Measurements from ENCODE around the gene SAXO2. TPM values are rescaled to one million over a fixed set of nuclear protein-coding genes. Genes with fewer than 3 reads are reported as not detected.
A peak's percentile ranks its signal among the peaks of the same experiment; 100 is the strongest.
"Not testable (repeated sequence)": the region's sequence is repeated elsewhere in the genome, so short reads cannot be mapped to it uniquely, and the experiment has no call there.

The SAXO2 gene, protein sequence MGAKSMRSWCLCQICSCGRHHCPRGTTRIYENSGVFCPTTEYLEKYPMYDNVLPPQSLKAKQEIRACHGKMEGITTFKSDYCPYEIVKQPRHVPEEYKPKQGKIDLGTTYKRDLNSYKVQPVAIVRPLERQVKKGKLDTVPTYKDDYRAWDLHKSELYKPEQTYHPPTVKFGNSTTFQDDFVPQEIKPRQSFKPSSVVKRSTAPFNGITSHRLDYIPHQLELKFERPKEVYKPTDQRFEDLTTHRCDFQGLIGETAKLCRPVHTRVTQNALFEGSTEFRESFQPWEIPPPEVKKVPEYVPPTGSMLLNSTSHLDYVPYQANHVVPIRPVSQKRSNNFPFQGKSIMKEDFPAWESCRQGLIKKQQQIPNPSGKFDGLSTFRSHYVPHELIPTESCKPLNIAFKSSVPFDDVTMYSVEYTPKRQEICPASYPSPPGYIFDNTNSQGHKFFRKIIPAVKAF
- total RNA-seq (0.66 and 1.8 TPM in 2 replicates), polyA plus RNA-seq (0.36 and 0.58 TPM in 2 replicates), polyA minus RNA-seq (ENCODE audit: low replicate concordance) (not detected in 2 replicates)
- polyA plus RNA-seq (2012) = 0.32 and 0.71 TPM in 2 replicates

DNA sequence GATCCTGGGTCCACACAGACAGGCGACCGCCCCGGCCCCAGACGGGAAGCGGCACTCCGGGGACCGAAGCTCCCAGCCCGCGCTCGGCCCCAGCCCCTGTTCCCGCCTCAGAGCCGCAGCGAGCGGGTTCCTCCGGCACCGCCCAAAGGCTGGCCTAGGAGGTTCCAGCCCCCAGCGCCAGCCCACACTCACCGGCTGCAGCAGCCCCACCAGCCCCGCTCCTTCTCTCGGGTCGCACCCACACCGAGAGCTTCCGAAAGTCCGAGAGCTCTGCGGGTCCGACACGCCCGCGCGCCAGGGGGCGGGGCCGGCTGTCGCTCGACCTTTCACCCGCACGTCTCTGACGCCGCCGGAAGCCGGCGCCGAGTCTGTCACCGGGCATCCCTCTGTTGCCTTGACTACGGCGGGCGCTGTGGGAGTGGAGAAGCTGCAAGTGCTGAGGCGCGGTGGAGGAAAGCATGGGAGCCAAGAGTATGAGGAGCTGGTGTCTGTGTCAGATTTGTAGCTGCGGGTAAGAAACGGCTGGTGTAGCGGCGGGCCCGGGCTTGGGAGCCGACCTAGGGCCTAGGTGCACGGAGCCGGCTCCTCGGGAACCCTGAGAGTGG is at the start of gene SAXO2, which contains the start of gene EFL1:
SAXO2 (plus strand) TSS at position 397 of the 605 bp plus-strand sequence; CDS start at position 459, 62 bp downstream.
EFL1 (minus strand) TSS at position 313 of the 605 bp plus-strand sequence. CDS start 956 bp downstream, outside the sequence.
- H3K4me3 ChIP-seq (replicated peaks in 1 of 4; ENCODE audit: control extremely low read depth in 1 of 4, insufficient read depth in 1 of 4, low read depth in 3 of 4, low read length in 4 of 4) = peak within 1 kb of the TSS; percentile 82 to 94 (median 86)
- DNase-seq (ENCODE audit: low read depth in 2 of 2) = peak; percentile 81 to 86
- peaks cover 7% of the 10 kb centered on the region for H3K4me1 ChIP-seq (ENCODE audit: control insufficient read depth, extremely low read depth, insufficient read depth, low read length)
- no peaks in the 10 kb centered on the region for H3K36me3 ChIP-seq (ENCODE audit: control insufficient read depth, insufficient read depth, low read length)
- no peaks in the 10 kb centered on the region for H4K20me1 ChIP-seq (ENCODE audit: control insufficient read depth, extremely low read depth, insufficient read depth, low read length)
- peaks cover 11% of the 10 kb centered on the region for H3K79me2 ChIP-seq (ENCODE audit: control insufficient read depth, insufficient read depth, low read length)
- TF ChIP-seq EZH2 (IDR thresholded peaks at IDR 0.05; ENCODE audit: low read length, missing control alignments) = no peak
- TF ChIP-seq, protein P1, sequence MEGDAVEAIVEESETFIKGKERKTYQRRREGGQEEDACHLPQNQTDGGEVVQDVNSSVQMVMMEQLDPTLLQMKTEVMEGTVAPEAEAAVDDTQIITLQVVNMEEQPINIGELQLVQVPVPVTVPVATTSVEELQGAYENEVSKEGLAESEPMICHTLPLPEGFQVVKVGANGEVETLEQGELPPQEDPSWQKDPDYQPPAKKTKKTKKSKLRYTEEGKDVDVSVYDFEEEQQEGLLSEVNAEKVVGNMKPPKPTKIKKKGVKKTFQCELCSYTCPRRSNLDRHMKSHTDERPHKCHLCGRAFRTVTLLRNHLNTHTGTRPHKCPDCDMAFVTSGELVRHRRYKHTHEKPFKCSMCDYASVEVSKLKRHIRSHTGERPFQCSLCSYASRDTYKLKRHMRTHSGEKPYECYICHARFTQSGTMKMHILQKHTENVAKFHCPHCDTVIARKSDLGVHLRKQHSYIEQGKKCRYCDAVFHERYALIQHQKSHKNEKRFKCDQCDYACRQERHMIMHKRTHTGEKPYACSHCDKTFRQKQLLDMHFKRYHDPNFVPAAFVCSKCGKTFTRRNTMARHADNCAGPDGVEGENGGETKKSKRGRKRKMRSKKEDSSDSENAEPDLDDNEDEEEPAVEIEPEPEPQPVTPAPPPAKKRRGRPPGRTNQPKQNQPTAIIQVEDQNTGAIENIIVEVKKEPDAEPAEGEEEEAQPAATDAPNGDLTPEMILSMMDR (conservative IDR thresholded peaks at IDR 0.05 in 1 of 2, IDR thresholded peaks at IDR 0.05 in 1 of 2; ENCODE audit: low read depth in 1 of 2, low read length in 2 of 2) = no peak
- peak within 1 kb of the TSS; percentile 73 for H2AFZ ChIP-seq (ENCODE audit: low read length)
- peak within 1 kb of the TSS; percentile 80 for H3K4me2 ChIP-seq (ENCODE audit: extremely low read depth, insufficient read depth, low read length)
- peak within 1 kb of the TSS; percentile 77 for H3K9ac ChIP-seq (ENCODE audit: insufficient read depth, low read length)
- H3K27ac ChIP-seq (ENCODE audit: insufficient read depth, low read length) = peak within 1 kb of the TSS; percentile 57
- H3K9me3 ChIP-seq (ENCODE audit: control insufficient read depth, insufficient read depth, low read depth, low read length) = no peaks in the 10 kb centered on the region
- H3K27me3 ChIP-seq (ENCODE audit: control insufficient read depth, insufficient read depth, low read length) = no peaks in the 10 kb centered on the region

DNA sequence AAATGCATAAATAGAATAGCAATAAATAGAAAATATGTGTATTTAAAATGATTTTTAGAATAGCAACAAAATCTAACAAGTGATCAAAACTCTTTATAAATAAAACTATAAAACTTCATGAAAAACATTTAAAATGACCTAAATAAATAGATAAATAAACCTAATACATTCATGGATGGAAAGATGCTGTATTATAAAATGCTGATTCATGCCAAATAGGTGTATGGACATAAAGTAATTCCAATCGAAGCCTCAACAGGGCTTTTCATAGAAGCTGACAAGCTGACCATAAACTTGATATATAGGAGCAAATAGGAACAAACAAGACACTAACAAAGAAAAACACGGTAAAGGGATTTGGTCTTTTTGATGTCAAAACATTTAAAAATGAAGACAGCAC is 46.5 kb upstream of the SAXO2 start:
- not testable (repeated sequence) for H3K4me3 ChIP-seq (replicated peaks in 1 of 4; ENCODE audit: control extremely low read depth in 1 of 4, insufficient read depth in 1 of 4, low read depth in 3 of 4, low read length in 4 of 4); H3K9me3 ChIP-seq (ENCODE audit: control insufficient read depth, insufficient read depth, low read depth, low read length)

DNA sequence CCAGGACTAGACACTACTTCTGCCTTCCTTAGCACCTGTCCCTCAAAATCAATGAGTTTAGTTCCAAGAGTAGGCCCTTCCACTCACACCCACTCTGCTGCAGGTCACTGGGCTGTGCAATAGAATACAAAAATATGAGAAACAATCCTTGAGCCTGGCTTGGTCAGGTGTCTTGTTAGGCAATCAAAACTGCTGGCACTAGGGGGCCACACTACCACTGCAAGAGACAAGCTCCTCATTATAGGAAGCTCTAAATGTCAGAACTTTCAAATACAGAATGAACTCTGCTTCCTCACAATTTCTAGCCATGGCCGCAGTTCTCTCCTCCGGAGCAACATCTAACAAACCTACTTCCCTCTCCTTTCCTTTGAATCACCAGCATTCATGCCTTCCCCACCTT is 41.1 kb upstream of the SAXO2 start:
- not testable (repeated sequence) for H3K36me3 ChIP-seq (ENCODE audit: control insufficient read depth, insufficient read depth, low read length); H3K4me2 ChIP-seq (ENCODE audit: extremely low read depth, insufficient read depth, low read length); H3K4me3 ChIP-seq (replicated peaks in 1 of 4; ENCODE audit: control extremely low read depth in 1 of 4, insufficient read depth in 1 of 4, low read depth in 3 of 4, low read length in 4 of 4); H4K20me1 ChIP-seq (ENCODE audit: control insufficient read depth, extremely low read depth, insufficient read depth, low read length); H3K9me3 ChIP-seq (ENCODE audit: control insufficient read depth, insufficient read depth, low read depth, low read length); H3K27me3 ChIP-seq (ENCODE audit: control insufficient read depth, insufficient read depth, low read length); H3K9ac ChIP-seq (ENCODE audit: insufficient read depth, low read length); H3K79me2 ChIP-seq (ENCODE audit: control insufficient read depth, insufficient read depth, low read length); H2AFZ ChIP-seq (ENCODE audit: low read length); H3K27ac ChIP-seq (ENCODE audit: insufficient read depth, low read length); H3K4me1 ChIP-seq (ENCODE audit: control insufficient read depth, extremely low read depth, insufficient read depth, low read length)
- TF ChIP-seq, protein P1 (conservative IDR thresholded peaks at IDR 0.05 in 1 of 2, IDR thresholded peaks at IDR 0.05 in 1 of 2; ENCODE audit: low read depth in 1 of 2, low read length in 2 of 2) = peak in 1 of 2 donors; percentile 30
- DNase-seq (ENCODE audit: low read depth in 2 of 2) = peak; percentile 15 to 18

More for the DNA sequence above, 46.5 kb upstream of the SAXO2 start:
- DNase-seq (ENCODE audit: low read depth in 2 of 2); H3K27ac ChIP-seq (ENCODE audit: insufficient read depth, low read length); H3K4me2 ChIP-seq (ENCODE audit: extremely low read depth, insufficient read depth, low read length); H4K20me1 ChIP-seq (ENCODE audit: control insufficient read depth, extremely low read depth, insufficient read depth, low read length); H3K4me1 ChIP-seq (ENCODE audit: control insufficient read depth, extremely low read depth, insufficient read depth, low read length); H3K27me3 ChIP-seq (ENCODE audit: control insufficient read depth, insufficient read depth, low read length); H3K79me2 ChIP-seq (ENCODE audit: control insufficient read depth, insufficient read depth, low read length); H2AFZ ChIP-seq (ENCODE audit: low read length); H3K36me3 ChIP-seq (ENCODE audit: control insufficient read depth, insufficient read depth, low read length); H3K9ac ChIP-seq (ENCODE audit: insufficient read depth, low read length): not testable (repeated sequence)

All from fibroblast of lung (primary cell).